ENCODE results near the gene DDX21.

DDX21 gene

GRCh38 chr10:69025370-69025896 lies 69.5 kb downstream of the DDX21 start:
- no peak for DNase-seq (ENCODE audit: low read depth)
- H3K4me3 ChIP-seq (ENCODE audit: control insufficient read depth, low read depth, low read length) = no peak overlapping the region
- TF ChIP-seq, protein P1, sequence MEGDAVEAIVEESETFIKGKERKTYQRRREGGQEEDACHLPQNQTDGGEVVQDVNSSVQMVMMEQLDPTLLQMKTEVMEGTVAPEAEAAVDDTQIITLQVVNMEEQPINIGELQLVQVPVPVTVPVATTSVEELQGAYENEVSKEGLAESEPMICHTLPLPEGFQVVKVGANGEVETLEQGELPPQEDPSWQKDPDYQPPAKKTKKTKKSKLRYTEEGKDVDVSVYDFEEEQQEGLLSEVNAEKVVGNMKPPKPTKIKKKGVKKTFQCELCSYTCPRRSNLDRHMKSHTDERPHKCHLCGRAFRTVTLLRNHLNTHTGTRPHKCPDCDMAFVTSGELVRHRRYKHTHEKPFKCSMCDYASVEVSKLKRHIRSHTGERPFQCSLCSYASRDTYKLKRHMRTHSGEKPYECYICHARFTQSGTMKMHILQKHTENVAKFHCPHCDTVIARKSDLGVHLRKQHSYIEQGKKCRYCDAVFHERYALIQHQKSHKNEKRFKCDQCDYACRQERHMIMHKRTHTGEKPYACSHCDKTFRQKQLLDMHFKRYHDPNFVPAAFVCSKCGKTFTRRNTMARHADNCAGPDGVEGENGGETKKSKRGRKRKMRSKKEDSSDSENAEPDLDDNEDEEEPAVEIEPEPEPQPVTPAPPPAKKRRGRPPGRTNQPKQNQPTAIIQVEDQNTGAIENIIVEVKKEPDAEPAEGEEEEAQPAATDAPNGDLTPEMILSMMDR (conservative IDR thresholded peaks at IDR 0.05; ENCODE audit: control insufficient read depth, insufficient read depth, low read depth, low read length) = no peak

GRCh38 chr10:69033256-69033655 lies 77.3 kb downstream of the DDX21 start:
- no peak for DNase-seq (ENCODE audit: low read depth)
- TF ChIP-seq, protein P1 (conservative IDR thresholded peaks at IDR 0.05; ENCODE audit: control insufficient read depth, insufficient read depth, low read depth, low read length) = no peak
- H3K4me3 ChIP-seq (ENCODE audit: control insufficient read depth, low read depth, low read length) = no peak overlapping the region
